ENCODE results near the gene ZNF740.

The ZNF740 gene

DNA sequence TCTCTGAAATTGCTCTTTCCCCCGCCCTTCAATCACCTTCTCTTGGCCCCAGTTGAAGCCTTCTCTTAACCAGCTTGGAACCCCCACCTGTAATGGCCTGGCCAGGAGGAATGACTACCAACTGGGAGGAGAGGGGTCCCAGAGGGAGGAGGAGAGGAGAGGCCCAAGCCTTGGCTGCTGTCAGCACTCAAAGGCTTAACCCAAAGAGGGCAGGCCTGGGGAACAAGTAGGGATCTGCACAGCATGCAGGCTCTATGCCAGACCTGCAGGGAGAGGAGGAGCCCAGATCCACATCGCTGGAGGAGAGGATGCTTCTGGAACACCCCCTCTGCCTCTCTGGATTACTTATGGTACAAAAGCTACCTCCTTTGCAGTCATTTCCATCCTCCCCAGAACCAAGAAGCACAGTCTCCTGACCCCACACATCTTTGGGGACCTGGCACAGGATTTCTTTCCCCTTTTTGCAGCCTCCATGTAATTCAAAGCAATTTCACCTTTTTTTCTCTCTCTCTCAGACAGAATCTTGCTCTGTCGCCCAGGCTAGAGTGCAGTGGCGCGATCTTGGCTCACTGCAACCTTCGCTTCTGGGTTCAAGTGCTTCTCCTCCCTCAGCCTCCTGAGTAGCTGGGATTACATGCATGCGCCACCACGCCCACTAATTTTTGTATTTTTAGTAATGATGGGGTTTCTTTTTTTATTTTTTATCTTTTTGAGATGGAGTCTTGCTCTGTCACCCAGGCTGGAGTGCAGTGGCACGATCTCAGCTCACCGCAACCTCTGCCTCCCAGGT, 45.3 kb downstream of the ZNF740 start:
- no peak overlapping the region for H3K27ac ChIP-seq
- TF ChIP-seq CTCF (conservative IDR thresholded peaks at IDR 0.05) (no peak), ZFX (IDR thresholded peaks at IDR 0.05) (no peak)

DNA sequence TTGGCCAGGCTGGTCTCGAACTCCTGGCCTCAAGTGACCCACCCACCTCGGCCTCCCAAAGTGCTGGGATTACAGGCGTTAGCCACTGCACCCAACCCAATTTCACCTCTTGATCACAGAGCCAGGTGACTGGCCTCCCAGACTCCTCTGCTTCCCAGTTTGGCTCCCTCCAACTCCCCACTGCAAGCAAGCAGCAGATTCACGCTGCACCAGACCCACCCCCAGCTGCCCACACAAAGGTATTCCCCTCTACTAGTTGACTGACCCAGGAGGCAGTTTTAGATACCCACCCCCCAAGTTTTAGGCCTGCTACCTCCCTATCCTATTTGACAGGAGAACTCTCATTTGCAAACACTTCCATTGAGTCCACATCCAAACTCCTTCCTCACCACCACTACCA, 46.3 kb downstream of the ZNF740 start:
- TF ChIP-seq ZFX (IDR thresholded peaks at IDR 0.05) (no peak), CTCF (conservative IDR thresholded peaks at IDR 0.05) (no peak)
- no peak overlapping the region for H3K27ac ChIP-seq

DNA sequence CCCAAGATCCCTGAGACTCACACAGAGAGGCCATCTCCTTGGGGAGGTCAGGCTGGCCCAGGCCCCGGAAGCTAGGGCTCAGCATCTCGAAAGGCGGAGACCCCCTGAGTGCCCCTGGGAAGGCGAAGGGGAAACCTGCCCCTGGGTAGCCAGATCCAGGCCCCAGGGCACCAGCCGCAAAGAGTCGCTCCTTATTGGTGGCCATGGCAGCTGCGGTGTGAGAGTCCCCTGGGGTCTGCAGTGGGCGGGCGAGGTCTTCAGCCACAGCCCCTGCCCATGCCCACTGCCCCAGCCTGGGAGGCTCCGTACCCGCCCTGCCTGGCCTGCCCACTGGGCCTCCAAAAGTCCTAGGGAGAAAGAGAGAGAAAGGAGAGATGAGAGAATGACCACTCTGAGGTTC, 46.8 kb downstream of the ZNF740 start:
- no peak overlapping the region for H3K27ac ChIP-seq
- TF ChIP-seq CTCF (conservative IDR thresholded peaks at IDR 0.05) (no peak), ZFX (IDR thresholded peaks at IDR 0.05) (no peak)

- no peak overlapping the region for H3K27ac ChIP-seq
- TF ChIP-seq CTCF (conservative IDR thresholded peaks at IDR 0.05): no peak
- TF ChIP-seq ZFX (IDR thresholded peaks at IDR 0.05): no peak
Measured at GRCh38 chr12:53227836-53228235, 47.3 kb downstream of the ZNF740 start.

DNA sequence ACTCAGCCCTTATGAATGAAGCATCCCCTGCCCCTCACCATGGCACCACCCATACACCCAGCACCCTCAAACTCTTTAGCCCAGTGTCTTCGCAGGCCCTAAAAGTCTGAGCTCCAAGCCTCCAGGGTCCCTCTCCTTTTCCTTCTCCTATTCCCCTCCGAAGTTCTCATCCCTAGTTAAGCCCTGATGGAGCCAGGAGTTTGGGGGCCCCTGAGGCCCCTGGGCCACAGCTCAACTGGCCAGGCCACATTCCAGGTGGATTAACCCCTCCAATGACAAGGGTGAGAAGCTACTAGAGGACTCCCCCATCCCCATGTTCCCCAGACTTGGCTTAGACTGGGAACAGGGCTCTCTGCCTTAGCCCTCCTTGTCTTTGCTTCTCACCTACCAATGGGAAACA, 48.9 kb downstream of the ZNF740 start:
- H3K27ac ChIP-seq: no peak overlapping the region
- no peak for TF ChIP-seq CTCF (conservative IDR thresholded peaks at IDR 0.05)
- no peak for TF ChIP-seq ZFX (IDR thresholded peaks at IDR 0.05)

- H3K27ac ChIP-seq: no peak overlapping the region
- TF ChIP-seq ZFX (IDR thresholded peaks at IDR 0.05) (no peak), CTCF (conservative IDR thresholded peaks at IDR 0.05) (no peak)
Measured at GRCh38 chr12:53230108-53230845, 49.8 kb downstream of the ZNF740 start.

DNA sequence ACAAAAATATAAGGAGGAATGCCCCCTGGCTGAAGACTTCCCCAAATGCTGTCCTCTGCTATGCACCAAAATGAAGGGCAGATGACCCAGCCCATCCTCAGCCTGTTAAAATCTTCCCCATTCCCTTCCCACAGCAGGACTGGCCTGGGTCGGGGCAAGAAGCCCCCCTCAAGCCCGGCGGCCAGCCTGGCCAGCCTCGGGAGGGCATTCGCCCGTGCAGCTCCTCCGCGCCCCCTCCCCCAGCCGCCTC, 51.1 kb downstream of the ZNF740 start:
- TF ChIP-seq CTCF (conservative IDR thresholded peaks at IDR 0.05): no peak
- TF ChIP-seq ZFX (IDR thresholded peaks at IDR 0.05): no peak
- peak overlapping the region; percentile 86 for H3K27ac ChIP-seq

Measured in C4-2B (cell line).